GM12872 (cell line): ENCODE measurements around the gene C1orf105.
A peak's percentile ranks its signal among the peaks of the same experiment; 100 is the strongest.

ENCODE experiments used
- CTCF ChIP-seq: IDR thresholded peaks from 3 replicates; pipeline ENCODE4 v1.5.1; 2011; ENCODE audit warnings: low read depth, mild to moderate bottlenecking, low read length, moderate library complexity; ENCODE audit not compliant: insufficient read depth

Gene C1orf105

GRCh38 chr1:172429331-172430127 is 9.0 kb downstream of the C1orf105 start:
- TF ChIP-seq CTCF = peak; percentile 55

GRCh38 chr1:172430128-172430454 is 9.6 kb downstream of the C1orf105 start:
- TF ChIP-seq CTCF = no peak

GRCh38 chr1:172431204-172431603 is 10.7 kb downstream of the C1orf105 start:
- no peak for TF ChIP-seq CTCF

- no peak for TF ChIP-seq CTCF
Observed at GRCh38 chr1:172431721-172432192, 11.3 kb downstream of the C1orf105 start.

GRCh38 chr1:172442404-172442803 is 21.9 kb downstream of the C1orf105 start:
- TF ChIP-seq CTCF = no peak

- no peak for TF ChIP-seq CTCF
Observed at GRCh38 chr1:172442843-172443565, 22.5 kb downstream of the C1orf105 start.

- peak; percentile 92 for TF ChIP-seq CTCF
Observed at GRCh38 chr1:172443666-172444453, 23.4 kb downstream of the C1orf105 start, which contains the start of gene PIGC. Gene PIGC, minus strand, starts transcription at chr1:172444069. Its CDS starts 1,447 bp downstream, at chr1:172442622.
